IMR-90 (cell line): ENCODE data around the gene LSG1. TPM values are rescaled to one million over a fixed set of nuclear protein-coding genes. Genes with fewer than 3 reads are reported as not detected.

Experiments
- ATAC-seq: fragments of 200-7000 bp; cut with Tn5 transposase; 2 replicates; pipeline ENCODE4 v1.9.1; 2020; ENCODE audit warnings: low read depth, mild to moderate bottlenecking, moderate library complexity
- BruUV-seq: library from RNA; stranded (reverse); fragments of 400-500 nt; replicated peaks from 2 replicates; lab custom pipeline; 2021; lab: Mats Ljungman, UMichigan
- CTCF ChIA-PET: fragments of 300-600 bp; formaldehyde crosslinking; extraction: SDS; loops from one replicate; lab custom pipeline; 2021; ENCODE audit warnings: antibody characterized with exemption; lab: Yijun Ruan, JAX
- POLR2A ChIA-PET: fragments of 300-600 bp; sonication (Branson Sonifier 250); formaldehyde crosslinking; loops from one replicate; lab custom pipeline; 2022; ENCODE audit warnings: antibody characterized with exemption; ENCODE audit not compliant: unreplicated experiment; lab: Charles Lee
- DNase-seq: peaks from one replicate; pipeline ENCODE4 v3.0.0; 2013
- H2AFZ ChIP-seq: replicated peaks from 2 replicates; pipeline ENCODE3; 2013; ENCODE audit warnings: low read length, mild to moderate bottlenecking; ENCODE audit not compliant: poor library complexity
- H2AK5ac ChIP-seq: 2 replicates; pipeline ENCODE4 v1.6.1; 2013; ENCODE audit warnings: low read depth, low read length, inconsistent platforms
- H2AK9ac ChIP-seq: replicated peaks from 2 replicates; pipeline ENCODE3; 2013; ENCODE audit warnings: mild to moderate bottlenecking, low read depth, low read length, moderate library complexity; ENCODE audit not compliant: poor library complexity
- H2BK120ac ChIP-seq: 2 replicates; pipeline ENCODE4 v1.6.1; 2013; ENCODE audit warnings: low read depth, low read length, inconsistent platforms
- H2BK15ac ChIP-seq: 3 replicates; pipeline ENCODE4 v1.6.1; 2013; ENCODE audit warnings: low read depth, low read length, inconsistent platforms
- H2BK20ac ChIP-seq: 2 replicates; pipeline ENCODE4 v1.6.1; 2013; ENCODE audit warnings: low read depth, mild to moderate bottlenecking, inconsistent platforms, low read length, moderate library complexity
- H2BK5ac ChIP-seq: 2 replicates; pipeline ENCODE4 v1.6.1; 2013; ENCODE audit warnings: mild to moderate bottlenecking, low read depth, low read length, inconsistent platforms; ENCODE audit not compliant: poor library complexity, severe bottlenecking
- H3K14ac ChIP-seq: replicated peaks from 2 replicates; pipeline ENCODE4 v1.6.1; 2013; ENCODE audit warnings: low read depth, low read length, inconsistent platforms
- H3K18ac ChIP-seq: 2 replicates; pipeline ENCODE4 v1.6.1; 2013; ENCODE audit warnings: low read depth, low read length, control low read depth
- H3K23ac ChIP-seq: 2 replicates; pipeline ENCODE4 v1.6.1; 2013; ENCODE audit warnings: low read depth, low read length, inconsistent platforms
- H3K27ac ChIP-seq: 2 replicates; pipeline ENCODE4 v1.5.1; 2013; ENCODE audit warnings: mild to moderate bottlenecking, control low read depth, low read length; ENCODE audit not compliant: insufficient read depth
- H3K27me3 ChIP-seq: 2 replicates; pipeline ENCODE4 v1.6.1; 2013; ENCODE audit warnings: low read length; ENCODE audit not compliant: control insufficient read depth, insufficient read depth
- H3K36me3 ChIP-seq: 2 replicates; pipeline ENCODE4 v1.6.1; 2013; ENCODE audit warnings: low read length, mixed read lengths; ENCODE audit not compliant: control insufficient read depth, insufficient read depth
- H3K4ac ChIP-seq: 2 replicates; pipeline ENCODE4 v1.6.1; 2013; ENCODE audit warnings: low read depth, low read length, inconsistent platforms
- H3K4me1 ChIP-seq: 2 replicates; pipeline ENCODE4 v1.6.1; 2013; ENCODE audit warnings: low read length, mixed read lengths; ENCODE audit not compliant: control insufficient read depth, insufficient read depth
- H3K4me2 ChIP-seq: 2 replicates; pipeline ENCODE4 v1.6.1; 2013; ENCODE audit warnings: low read depth, mild to moderate bottlenecking, control low read depth, low read length, moderate library complexity
- H3K4me3 ChIP-seq: 2 replicates; pipeline ENCODE4 v1.5.1; 2013; ENCODE audit warnings: low read depth, mild to moderate bottlenecking, control low read depth, low read length, moderate library complexity; ENCODE audit not compliant: insufficient read depth
- H3K56ac ChIP-seq: 2 replicates; pipeline ENCODE4 v1.6.1; 2013; ENCODE audit warnings: low read length, inconsistent platforms; ENCODE audit not compliant: insufficient read depth; ENCODE audit errors: extremely low read depth
- H3K79me1 ChIP-seq, 2 experiments: 2 replicates each; pipeline ENCODE4 v1.6.1; 2013; ENCODE audit warnings: low read length in 2 of 2, inconsistent platforms in 1 of 2, low read depth in 1 of 2
- H3K9ac ChIP-seq: 2 replicates; pipeline ENCODE4 v1.6.1; 2013; ENCODE audit warnings: low read depth, low read length, control low read depth
- H3K9me1 ChIP-seq: 2 replicates; pipeline ENCODE4 v1.6.1; 2013; ENCODE audit warnings: low read length, inconsistent platforms; ENCODE audit not compliant: insufficient read depth
- H3K9me3 ChIP-seq: 2 replicates; pipeline ENCODE4 v1.6.1; 2013; ENCODE audit warnings: low read length; ENCODE audit not compliant: control insufficient read depth, insufficient read depth
- H4K20me1 ChIP-seq: 2 replicates; pipeline ENCODE4 v1.6.1; 2013; ENCODE audit warnings: low read length, inconsistent platforms; ENCODE audit not compliant: insufficient read depth
- H4K5ac ChIP-seq: 2 replicates; pipeline ENCODE4 v1.6.1; 2013; ENCODE audit warnings: mild to moderate bottlenecking, low read depth, low read length, control low read depth
- H4K8ac ChIP-seq, 2 experiments: 2 replicates each; pipeline ENCODE4 v1.6.1; 2013; ENCODE audit warnings: low read depth in 2 of 2, low read length in 2 of 2, control low read depth in 1 of 2, inconsistent platforms in 1 of 2
- H4K91ac ChIP-seq: 2 replicates; pipeline ENCODE4 v1.6.1; 2013; ENCODE audit warnings: low read depth, low read length, inconsistent platforms; ENCODE audit not compliant: insufficient read depth
- POLR2A ChIP-seq: IDR thresholded peaks from 2 replicates; pipeline ENCODE4 v1.6.1; 2012; ENCODE audit warnings: mild to moderate bottlenecking, low read depth, low read length
- WGBS, 2 experiments: methylation state at CpG; one replicate each; pipeline versions ENCODE4 v1.1.5 to v1.1.7; 2013; ENCODE audit warnings: missing lambda C conversion rate in 2 of 2; ENCODE audit not compliant: insufficient read length in 1 of 2; ENCODE audit errors: extremely low coverage in 2 of 2; 5-methylcytosine and 5-hydroxymethylcytosine counted together
- dilution Hi-C: fragments of 300-500 bp; cut with HindIII; formaldehyde crosslinking; loops from one replicate; pipeline ENCODE4 v1.14.3; 2018; ENCODE audit warnings: low sequenced_read_pairs; ENCODE audit not compliant: unreplicated experiment
- in situ Hi-C: fragments of 300-500 bp; cut with MboI; formaldehyde crosslinking; loops from 3 replicates; pipeline ENCODE4 v1.14.3; 2019; ENCODE audit warnings: low sequenced_read_pairs, inconsistent platforms, mixed read lengths
- intact Hi-C: fragments of 100-400 bp; cut with micrococcal nuclease; formaldehyde crosslinking; loops from 2 replicates; pipeline ENCODE4 v1.10.0; 2022
- polyA plus RNA-seq, 3 experiments: library from polyadenylated mRNA; depleted of rRNA; stranded (reverse); fragments of >200 nt; gene quantifications; 2 replicates each; pipeline ENCODE4 v1.2.3, GENCODE V29; 2012; ENCODE audit warnings: low replicate concordance in 1 of 3
- total RNA-seq: library from RNA; depleted of rRNA; stranded (reverse); fragments of >200 nt; gene quantifications from 2 replicates; pipeline ENCODE4 v1.2.3, GENCODE V29; 2012

LSG1 gene
- total and polyA plus RNA-seq, 2 of the 4 experiments (the other 2 are of a cell fraction), result 26.8 to 45.2 TPM

DNA sequence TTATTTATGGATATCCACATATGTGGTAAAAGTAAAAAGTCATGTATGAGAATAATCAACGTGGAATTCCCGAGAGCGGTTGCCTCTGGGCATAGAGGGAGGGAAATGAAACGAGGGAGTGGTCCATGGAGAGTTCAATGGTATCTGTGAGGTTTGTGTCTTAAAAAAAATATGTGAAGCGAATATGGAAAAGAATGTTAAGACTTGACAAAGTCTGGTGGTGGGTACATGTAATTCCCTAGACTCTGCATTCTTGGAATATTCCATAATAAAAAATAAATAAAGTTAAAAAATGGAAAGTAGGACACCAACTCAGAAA, 42.1 kb upstream of the LSG1 start:
- Histone ChIP-seq H2BK15ac (no peak overlapping the region), H3K56ac (no peak overlapping the region), H3K9me3 (no peaks in the 10 kb centered on the region), H2BK20ac (no peak overlapping the region), H4K20me1 (no peaks in the 10 kb centered on the region), H3K23ac (no peak overlapping the region), H2AFZ (no peak overlapping the region), H2AK9ac (no peak overlapping the region), H3K4me2 (no peak overlapping the region), H3K18ac (no peak overlapping the region), H3K9ac (no peak overlapping the region), H3K79me1 (no peaks in the 10 kb centered on the region), H3K4me3 (no peak overlapping the region), H4K8ac (no peak overlapping the region), H3K4ac (no peak overlapping the region), H4K91ac (no peak overlapping the region), H3K27me3 (peaks cover 33% of the 10 kb centered on the region), H3K36me3 (no peaks in the 10 kb centered on the region), H2BK120ac (no peak overlapping the region), H3K9me1 (no peaks in the 10 kb centered on the region), H2BK5ac (no peak overlapping the region), H3K27ac (no peak overlapping the region), H3K14ac (no peak overlapping the region), H3K4me1 (no peaks in the 10 kb centered on the region), H4K5ac (no peak overlapping the region), H2AK5ac (no peak overlapping the region)
- CTCF ChIA-PET, result interaction anchor here (1.0 kb wide), 1 partner anchor 24 kb away, joined by 3 read pairs; no protein-coding TSS in a partner anchor
- ATAC-seq, result no peak
- no peak for DNase-seq
- whole genome bisulfite sequencing, 2 experiments, result 74% methylated on average over 4 of the region's 5 CpGs; no CpG with 5 or more reads in 1 of the 2 experiments
- dilution Hi-C loops (no loop called here), intact Hi-C loops (no loop called here), in situ Hi-C loops (no loop called here)
- no peak for TF ChIP-seq POLR2A
- no TSS peak for BruUV-seq
- POLR2A ChIA-PET, result no interaction called here
